ENCODE data around the gene GDI2. TPM values are rescaled to one million over a fixed set of nuclear protein-coding genes. Genes with fewer than 3 reads are reported as not detected.
A peak's percentile ranks its signal among the peaks of the same experiment; 100 is the strongest.

GDI2 gene
- total RNA-seq, 1 donor from 2014 or later = 229 TPM

DNA sequence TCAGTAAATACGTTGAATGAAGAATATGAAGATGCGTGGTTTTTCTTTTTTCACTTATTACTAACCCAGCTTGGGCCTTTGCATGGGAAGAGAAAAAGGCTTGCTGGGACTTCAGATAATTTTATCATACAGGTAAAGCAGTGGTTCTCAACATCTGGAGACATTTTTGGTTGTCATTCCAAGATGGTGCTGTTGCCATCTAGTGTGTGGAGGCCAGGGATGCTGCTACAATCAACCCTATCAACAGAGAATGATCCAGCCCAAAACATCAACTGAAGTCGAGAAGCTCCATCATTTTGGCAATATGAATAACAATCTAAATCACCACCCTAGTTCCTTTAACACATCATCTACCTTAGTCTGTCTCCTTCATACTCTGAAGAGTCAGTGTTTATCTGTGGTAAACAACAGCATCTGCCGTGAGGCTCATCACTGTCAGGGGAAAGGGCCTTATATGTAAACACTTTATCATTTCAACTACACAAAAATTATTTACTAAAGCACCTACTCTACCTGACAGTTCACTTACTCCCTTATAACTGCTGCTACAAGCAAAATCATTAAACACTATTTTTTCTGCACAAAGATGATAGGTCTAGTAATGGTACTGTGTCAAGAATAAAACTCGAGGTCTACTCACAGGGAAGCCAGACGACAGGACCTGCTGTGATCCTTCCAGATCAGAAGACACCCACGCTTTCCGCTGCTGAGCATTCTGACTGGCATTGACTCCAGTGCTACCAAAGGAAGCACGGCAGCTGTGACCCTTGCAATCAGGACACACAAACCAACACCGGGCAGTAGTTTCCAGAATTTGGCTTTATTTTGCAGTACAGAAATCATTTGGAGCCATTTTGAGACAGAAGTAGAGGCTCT, 48.6 kb downstream of the GDI2 start:
- Mint-ChIP-seq H3K4me1 (ENCODE audit: unreplicated experiment) (no peaks in the 10 kb centered on the region), H3K27ac (ENCODE audit: unreplicated experiment) (peak overlapping the region; percentile 5), H3K36me3 (ENCODE audit: unreplicated experiment) (peaks cover 68% of the 10 kb centered on the region), H3K4me3 (ENCODE audit: unreplicated experiment) (no peak overlapping the region), H3K27me3 (ENCODE audit: unreplicated experiment) (no peaks in the 10 kb centered on the region), H3K9me3 (ENCODE audit: unreplicated experiment) (no peaks in the 10 kb centered on the region)
- no peak for DNase-seq (ENCODE audit: extremely low spot score, unreplicated experiment)
- TF ChIP-seq CTCF (IDR thresholded peaks at IDR 0.05) = no peak

- Mint-ChIP-seq H3K9me3 (ENCODE audit: unreplicated experiment) (no peaks in the 10 kb centered on the region), H3K36me3 (ENCODE audit: unreplicated experiment) (peaks cover 66% of the 10 kb centered on the region), H3K27me3 (ENCODE audit: unreplicated experiment) (no peaks in the 10 kb centered on the region), H3K4me1 (ENCODE audit: unreplicated experiment) (no peaks in the 10 kb centered on the region), H3K4me3 (ENCODE audit: unreplicated experiment) (no peak overlapping the region), H3K27ac (ENCODE audit: unreplicated experiment) (no peak overlapping the region)
- no peak for TF ChIP-seq CTCF (IDR thresholded peaks at IDR 0.05)
- no peak for DNase-seq (ENCODE audit: extremely low spot score, unreplicated experiment)
These were observed 50.7 kb downstream of the GDI2 start for GRCh38 chr10:5762531-5762930.

- Mint-ChIP-seq H3K27me3 (ENCODE audit: unreplicated experiment) (no peaks in the 10 kb centered on the region), H3K9me3 (ENCODE audit: unreplicated experiment) (no peaks in the 10 kb centered on the region), H3K36me3 (ENCODE audit: unreplicated experiment) (peaks cover 64% of the 10 kb centered on the region), H3K4me1 (ENCODE audit: unreplicated experiment) (no peaks in the 10 kb centered on the region), H3K4me3 (ENCODE audit: unreplicated experiment) (no peak overlapping the region), H3K27ac (ENCODE audit: unreplicated experiment) (no peak overlapping the region)
- TF ChIP-seq CTCF (IDR thresholded peaks at IDR 0.05) = no peak
- no peak for DNase-seq (ENCODE audit: extremely low spot score, unreplicated experiment)
These were observed 52.0 kb downstream of the GDI2 start for GRCh38 chr10:5761220-5761619.

GRCh38 chr10:5760515-5760914, 52.7 kb downstream of the GDI2 start:
- no peaks in the 10 kb centered on the region for H3K4me1 Mint-ChIP-seq (ENCODE audit: unreplicated experiment)
- no peaks in the 10 kb centered on the region for H3K27me3 Mint-ChIP-seq (ENCODE audit: unreplicated experiment)
- H3K27ac Mint-ChIP-seq (ENCODE audit: unreplicated experiment) = no peak overlapping the region
- no peak for TF ChIP-seq CTCF (IDR thresholded peaks at IDR 0.05)
- no peak for DNase-seq (ENCODE audit: extremely low spot score, unreplicated experiment)
- no peaks in the 10 kb centered on the region for H3K9me3 Mint-ChIP-seq (ENCODE audit: unreplicated experiment)
- peaks cover 57% of the 10 kb centered on the region for H3K36me3 Mint-ChIP-seq (ENCODE audit: unreplicated experiment)
- no peak overlapping the region for H3K4me3 Mint-ChIP-seq (ENCODE audit: unreplicated experiment)

DNA sequence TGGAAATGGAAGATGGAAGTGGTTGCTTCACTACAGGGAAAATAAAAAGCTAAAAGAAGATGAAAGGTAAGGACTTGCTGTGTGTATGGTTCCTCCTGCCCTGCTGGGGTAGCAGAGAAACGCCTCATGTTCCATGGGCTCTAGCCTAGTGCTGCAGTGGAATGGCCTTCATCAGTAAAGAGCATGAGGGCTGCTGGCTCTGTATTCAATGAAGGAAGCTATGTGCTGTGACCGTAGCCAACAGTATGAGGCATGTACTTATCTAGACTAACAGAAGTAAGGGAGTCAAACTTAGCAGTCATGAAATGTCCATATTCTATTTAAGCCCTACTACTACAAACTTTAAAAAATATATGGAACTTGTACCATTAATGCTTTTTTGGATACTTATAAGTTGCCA, 54.3 kb downstream of the GDI2 start:
- TF ChIP-seq CTCF (IDR thresholded peaks at IDR 0.05) = no peak
- no peak overlapping the region for H3K27ac Mint-ChIP-seq (ENCODE audit: unreplicated experiment)
- no peak overlapping the region for H3K4me3 Mint-ChIP-seq (ENCODE audit: unreplicated experiment)
- no peaks in the 10 kb centered on the region for H3K4me1 Mint-ChIP-seq (ENCODE audit: unreplicated experiment)
- DNase-seq (ENCODE audit: extremely low spot score, unreplicated experiment) = no peak
- no peaks in the 10 kb centered on the region for H3K27me3 Mint-ChIP-seq (ENCODE audit: unreplicated experiment)
- no peaks in the 10 kb centered on the region for H3K9me3 Mint-ChIP-seq (ENCODE audit: unreplicated experiment)
- peaks cover 48% of the 10 kb centered on the region for H3K36me3 Mint-ChIP-seq (ENCODE audit: unreplicated experiment)
